ENCODE results near the gene ZNF385D. TPM values are rescaled to one million over a fixed set of nuclear protein-coding genes. Genes with fewer than 3 reads are reported as not detected.

The ZNF385D gene
- total RNA-seq, 1 experiment from 2014 or later: 9.6 TPM

GRCh38 chr3:21665444-21666100 lies 85.4 kb downstream of the ZNF385D start:
- TF ChIP-seq E2F4 (CRISPR knock-in tag; IDR thresholded peaks at IDR 0.05; ENCODE audit: borderline replicate concordance, low read depth) (no peak), PREB (CRISPR knock-in tag; IDR thresholded peaks at IDR 0.05; ENCODE audit: borderline replicate concordance) (no peak), KAT7 (CRISPR knock-in tag; IDR thresholded peaks at IDR 0.05; ENCODE audit: borderline replicate concordance) (no peak), ZNF317 (CRISPR knock-in tag; IDR thresholded peaks at IDR 0.05; ENCODE audit: borderline replicate concordance, low read depth) (no peak)
- TF ChIP-seq, protein P1, sequence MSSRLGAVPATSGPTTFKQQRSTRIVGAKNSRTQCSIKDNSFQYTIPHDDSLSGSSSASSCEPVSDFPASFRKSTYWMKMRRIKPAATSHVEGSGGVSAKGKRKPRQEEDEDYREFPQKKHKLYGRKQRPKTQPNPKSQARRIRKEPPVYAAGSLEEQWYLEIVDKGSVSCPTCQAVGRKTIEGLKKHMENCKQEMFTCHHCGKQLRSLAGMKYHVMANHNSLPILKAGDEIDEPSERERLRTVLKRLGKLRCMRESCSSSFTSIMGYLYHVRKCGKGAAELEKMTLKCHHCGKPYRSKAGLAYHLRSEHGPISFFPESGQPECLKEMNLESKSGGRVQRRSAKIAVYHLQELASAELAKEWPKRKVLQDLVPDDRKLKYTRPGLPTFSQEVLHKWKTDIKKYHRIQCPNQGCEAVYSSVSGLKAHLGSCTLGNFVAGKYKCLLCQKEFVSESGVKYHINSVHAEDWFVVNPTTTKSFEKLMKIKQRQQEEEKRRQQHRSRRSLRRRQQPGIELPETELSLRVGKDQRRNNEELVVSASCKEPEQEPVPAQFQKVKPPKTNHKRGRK (CRISPR knock-in tag; IDR thresholded peaks at IDR 0.05; ENCODE audit: borderline replicate concordance): no peak
- TF ChIP-seq, protein P2, sequence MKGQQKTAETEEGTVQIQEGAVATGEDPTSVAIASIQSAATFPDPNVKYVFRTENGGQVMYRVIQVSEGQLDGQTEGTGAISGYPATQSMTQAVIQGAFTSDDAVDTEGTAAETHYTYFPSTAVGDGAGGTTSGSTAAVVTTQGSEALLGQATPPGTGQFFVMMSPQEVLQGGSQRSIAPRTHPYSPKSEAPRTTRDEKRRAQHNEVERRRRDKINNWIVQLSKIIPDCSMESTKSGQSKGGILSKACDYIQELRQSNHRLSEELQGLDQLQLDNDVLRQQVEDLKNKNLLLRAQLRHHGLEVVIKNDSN (CRISPR knock-in tag; IDR thresholded peaks at IDR 0.05): no peak
- no peaks in the 10 kb centered on the region for H3K27me3 Mint-ChIP-seq (ENCODE audit: low read depth)
- DNase-seq (ENCODE audit: low spot score): peak; percentile 10
- POLR2A ChIA-PET: no interaction called here
- ATAC-seq: peak; percentile 96
- H3K9me3 Mint-ChIP-seq: no peaks in the 10 kb centered on the region
- no peaks in the 10 kb centered on the region for H3K36me3 Mint-ChIP-seq
- no peak overlapping the region for H3K4me3 Mint-ChIP-seq
- H3K4me1 Mint-ChIP-seq: peaks cover 46% of the 10 kb centered on the region
- CTCF ChIA-PET: no interaction called here
- peak overlapping the region; percentile 80 for H3K27ac Mint-ChIP-seq

GRCh38 chr3:21664996-21665395 lies 86.0 kb downstream of the ZNF385D start:
- no peak; the same call in none of the 2 replicates for ATAC-seq
- H3K27ac Mint-ChIP-seq: peak overlapping the region; percentile 80
- no peak overlapping the region for H3K4me3 Mint-ChIP-seq
- peaks cover 50% of the 10 kb centered on the region for H3K4me1 Mint-ChIP-seq
- no peak for DNase-seq (ENCODE audit: low spot score)
- CTCF ChIA-PET: no interaction called here
- H3K36me3 Mint-ChIP-seq: no peaks in the 10 kb centered on the region
- POLR2A ChIA-PET: no interaction called here
- no peaks in the 10 kb centered on the region for H3K9me3 Mint-ChIP-seq
- no peaks in the 10 kb centered on the region for H3K27me3 Mint-ChIP-seq (ENCODE audit: low read depth)
- TF ChIP-seq, protein P3, sequence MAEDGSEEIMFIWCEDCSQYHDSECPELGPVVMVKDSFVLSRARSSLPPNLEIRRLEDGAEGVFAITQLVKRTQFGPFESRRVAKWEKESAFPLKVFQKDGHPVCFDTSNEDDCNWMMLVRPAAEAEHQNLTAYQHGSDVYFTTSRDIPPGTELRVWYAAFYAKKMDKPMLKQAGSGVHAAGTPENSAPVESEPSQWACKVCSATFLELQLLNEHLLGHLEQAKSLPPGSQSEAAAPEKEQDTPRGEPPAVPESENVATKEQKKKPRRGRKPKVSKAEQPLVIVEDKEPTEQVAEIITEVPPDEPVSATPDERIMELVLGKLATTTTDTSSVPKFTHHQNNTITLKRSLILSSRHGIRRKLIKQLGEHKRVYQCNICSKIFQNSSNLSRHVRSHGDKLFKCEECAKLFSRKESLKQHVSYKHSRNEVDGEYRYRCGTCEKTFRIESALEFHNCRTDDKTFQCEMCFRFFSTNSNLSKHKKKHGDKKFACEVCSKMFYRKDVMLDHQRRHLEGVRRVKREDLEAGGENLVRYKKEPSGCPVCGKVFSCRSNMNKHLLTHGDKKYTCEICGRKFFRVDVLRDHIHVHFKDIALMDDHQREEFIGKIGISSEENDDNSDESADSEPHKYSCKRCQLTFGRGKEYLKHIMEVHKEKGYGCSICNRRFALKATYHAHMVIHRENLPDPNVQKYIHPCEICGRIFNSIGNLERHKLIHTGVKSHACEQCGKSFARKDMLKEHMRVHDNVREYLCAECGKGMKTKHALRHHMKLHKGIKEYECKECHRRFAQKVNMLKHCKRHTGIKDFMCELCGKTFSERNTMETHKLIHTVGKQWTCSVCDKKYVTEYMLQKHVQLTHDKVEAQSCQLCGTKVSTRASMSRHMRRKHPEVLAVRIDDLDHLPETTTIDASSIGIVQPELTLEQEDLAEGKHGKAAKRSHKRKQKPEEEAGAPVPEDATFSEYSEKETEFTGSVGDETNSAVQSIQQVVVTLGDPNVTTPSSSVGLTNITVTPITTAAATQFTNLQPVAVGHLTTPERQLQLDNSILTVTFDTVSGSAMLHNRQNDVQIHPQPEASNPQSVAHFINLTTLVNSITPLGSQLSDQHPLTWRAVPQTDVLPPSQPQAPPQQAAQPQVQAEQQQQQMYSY (CRISPR knock-in tag; IDR thresholded peaks at IDR 0.05): no peak
- TF ChIP-seq, protein P4, sequence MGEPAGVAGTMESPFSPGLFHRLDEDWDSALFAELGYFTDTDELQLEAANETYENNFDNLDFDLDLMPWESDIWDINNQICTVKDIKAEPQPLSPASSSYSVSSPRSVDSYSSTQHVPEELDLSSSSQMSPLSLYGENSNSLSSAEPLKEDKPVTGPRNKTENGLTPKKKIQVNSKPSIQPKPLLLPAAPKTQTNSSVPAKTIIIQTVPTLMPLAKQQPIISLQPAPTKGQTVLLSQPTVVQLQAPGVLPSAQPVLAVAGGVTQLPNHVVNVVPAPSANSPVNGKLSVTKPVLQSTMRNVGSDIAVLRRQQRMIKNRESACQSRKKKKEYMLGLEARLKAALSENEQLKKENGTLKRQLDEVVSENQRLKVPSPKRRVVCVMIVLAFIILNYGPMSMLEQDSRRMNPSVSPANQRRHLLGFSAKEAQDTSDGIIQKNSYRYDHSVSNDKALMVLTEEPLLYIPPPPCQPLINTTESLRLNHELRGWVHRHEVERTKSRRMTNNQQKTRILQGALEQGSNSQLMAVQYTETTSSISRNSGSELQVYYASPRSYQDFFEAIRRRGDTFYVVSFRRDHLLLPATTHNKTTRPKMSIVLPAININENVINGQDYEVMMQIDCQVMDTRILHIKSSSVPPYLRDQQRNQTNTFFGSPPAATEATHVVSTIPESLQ (CRISPR knock-in tag; IDR thresholded peaks at IDR 0.05): no peak
- TF ChIP-seq NR1H2 (CRISPR knock-in tag; IDR thresholded peaks at IDR 0.05) (no peak), IRF2 (CRISPR knock-in tag; IDR thresholded peaks at IDR 0.05; ENCODE audit: borderline replicate concordance, low read depth) (no peak), IRF1 (CRISPR knock-in tag; IDR thresholded peaks at IDR 0.05) (no peak), FOXJ3 (CRISPR knock-in tag; IDR thresholded peaks at IDR 0.05; ENCODE audit: borderline replicate concordance) (no peak), NFE2L1 (CRISPR knock-in tag; IDR thresholded peaks at IDR 0.05) (no peak)
- TF ChIP-seq, protein P1 (CRISPR knock-in tag; IDR thresholded peaks at IDR 0.05; ENCODE audit: borderline replicate concordance): no peak
- TF ChIP-seq, protein P5, sequence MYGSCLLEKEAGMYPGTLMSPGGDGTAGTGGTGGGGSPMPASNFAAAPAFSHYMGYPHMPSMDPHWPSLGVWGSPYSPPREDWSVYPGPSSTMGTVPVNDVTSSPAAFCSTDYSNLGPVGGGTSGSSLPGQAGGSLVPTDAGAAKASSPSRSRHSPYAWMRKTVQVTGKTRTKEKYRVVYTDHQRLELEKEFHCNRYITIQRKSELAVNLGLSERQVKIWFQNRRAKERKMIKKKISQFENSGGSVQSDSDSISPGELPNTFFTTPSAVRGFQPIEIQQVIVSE (CRISPR knock-in tag; IDR thresholded peaks at IDR 0.05; ENCODE audit: borderline replicate concordance): no peak
- TF ChIP-seq, protein P6, sequence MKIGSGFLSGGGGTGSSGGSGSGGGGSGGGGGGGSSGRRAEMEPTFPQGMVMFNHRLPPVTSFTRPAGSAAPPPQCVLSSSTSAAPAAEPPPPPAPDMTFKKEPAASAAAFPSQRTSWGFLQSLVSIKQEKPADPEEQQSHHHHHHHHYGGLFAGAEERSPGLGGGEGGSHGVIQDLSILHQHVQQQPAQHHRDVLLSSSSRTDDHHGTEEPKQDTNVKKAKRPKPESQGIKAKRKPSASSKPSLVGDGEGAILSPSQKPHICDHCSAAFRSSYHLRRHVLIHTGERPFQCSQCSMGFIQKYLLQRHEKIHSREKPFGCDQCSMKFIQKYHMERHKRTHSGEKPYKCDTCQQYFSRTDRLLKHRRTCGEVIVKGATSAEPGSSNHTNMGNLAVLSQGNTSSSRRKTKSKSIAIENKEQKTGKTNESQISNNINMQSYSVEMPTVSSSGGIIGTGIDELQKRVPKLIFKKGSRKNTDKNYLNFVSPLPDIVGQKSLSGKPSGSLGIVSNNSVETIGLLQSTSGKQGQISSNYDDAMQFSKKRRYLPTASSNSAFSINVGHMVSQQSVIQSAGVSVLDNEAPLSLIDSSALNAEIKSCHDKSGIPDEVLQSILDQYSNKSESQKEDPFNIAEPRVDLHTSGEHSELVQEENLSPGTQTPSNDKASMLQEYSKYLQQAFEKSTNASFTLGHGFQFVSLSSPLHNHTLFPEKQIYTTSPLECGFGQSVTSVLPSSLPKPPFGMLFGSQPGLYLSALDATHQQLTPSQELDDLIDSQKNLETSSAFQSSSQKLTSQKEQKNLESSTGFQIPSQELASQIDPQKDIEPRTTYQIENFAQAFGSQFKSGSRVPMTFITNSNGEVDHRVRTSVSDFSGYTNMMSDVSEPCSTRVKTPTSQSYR (CRISPR knock-in tag; IDR thresholded peaks at IDR 0.05): no peak
